HCT116 (cell line): ENCODE measurements around the gene CELA3B.

Source experiments
- EGR1 ChIP-seq: IDR thresholded peaks from 2 replicates; pipeline ENCODE4 v1.6.1; 2012; ENCODE audit warnings: low read depth
- ELF1 ChIP-seq: IDR thresholded peaks from 2 replicates; pipeline ENCODE4 v1.6.1; 2012; ENCODE audit warnings: low read depth, borderline replicate concordance
- JUND ChIP-seq: IDR thresholded peaks from 2 replicates; pipeline ENCODE4 v1.6.1; 2012
- POLR2A ChIP-seq: IDR thresholded peaks from 2 replicates; pipeline ENCODE4 v1.7.0; 2011; ENCODE audit warnings: borderline replicate concordance; ENCODE audit not compliant: insufficient read depth, insufficient read length; ENCODE audit errors: extremely low read depth
- POLR2AphosphoS5 ChIP-seq: IDR thresholded peaks from 2 replicates; pipeline ENCODE4 v1.6.1; 2011; ENCODE audit warnings: mild to moderate bottlenecking, low read depth, low read length, moderate library complexity
- RAD21 ChIP-seq: IDR thresholded peaks from 2 replicates; pipeline ENCODE4 v1.6.1; 2012; ENCODE audit warnings: low read depth, mild to moderate bottlenecking
- SRF ChIP-seq: IDR thresholded peaks from 2 replicates; pipeline ENCODE4 v1.6.1; 2012; ENCODE audit warnings: low read depth
- TCF7L2 ChIP-seq: IDR thresholded peaks from 2 replicates; pipeline ENCODE4 v1.7.0; 2011; ENCODE audit warnings: borderline replicate concordance, inconsistent platforms; ENCODE audit not compliant: insufficient read depth, insufficient read length; ENCODE audit errors: extremely low read depth
- YY1 ChIP-seq: IDR thresholded peaks from 2 replicates; pipeline ENCODE4 v1.6.1; 2011; ENCODE audit warnings: low read length, low read depth, moderate library complexity, mild to moderate bottlenecking; ENCODE audit not compliant: insufficient replicate concordance; ENCODE audit errors: extremely low read depth
- ZFX ChIP-seq: fragments of 450-650 bp; IDR thresholded peaks from 2 replicates; pipeline ENCODE4 v1.6.1; 2017
- ZNF274 ChIP-seq: fragments of 200-500 bp; sonication (Bioruptor generic); IDR thresholded peaks from 2 replicates; pipeline ENCODE4 v1.6.1; 2014; ENCODE audit warnings: mild to moderate bottlenecking, low read depth, low read length, inconsistent platforms
- TF ChIP-seq, protein P1 (sequence below), 3 experiments: fragments of 200-600 bp in 1 of 3; sonication (generic) in 1 of 3; IDR thresholded peaks in 2 of 3; conservative IDR thresholded peaks in 1 of 3; 2 replicates each; pipeline ENCODE4 v1.5.1; 2012 to 2017; ENCODE audit warnings: low read depth in 2 of 3, low read length in 2 of 3, antibody characterized with exemption in 1 of 3, borderline replicate concordance in 1 of 3, control low read depth in 1 of 3, mild to moderate bottlenecking in 1 of 3, mixed read lengths in 1 of 3, mixed run types in 1 of 3, moderate library complexity in 1 of 3; ENCODE audit not compliant: insufficient read depth in 1 of 3
- TF ChIP-seq, protein P2 (sequence below): IDR thresholded peaks from 2 replicates; pipeline ENCODE4 v1.6.1; 2012
- TF ChIP-seq, protein P3 (sequence below): IDR thresholded peaks from 2 replicates; pipeline ENCODE4 v1.6.1; 2012; ENCODE audit warnings: low read depth

DNA sequence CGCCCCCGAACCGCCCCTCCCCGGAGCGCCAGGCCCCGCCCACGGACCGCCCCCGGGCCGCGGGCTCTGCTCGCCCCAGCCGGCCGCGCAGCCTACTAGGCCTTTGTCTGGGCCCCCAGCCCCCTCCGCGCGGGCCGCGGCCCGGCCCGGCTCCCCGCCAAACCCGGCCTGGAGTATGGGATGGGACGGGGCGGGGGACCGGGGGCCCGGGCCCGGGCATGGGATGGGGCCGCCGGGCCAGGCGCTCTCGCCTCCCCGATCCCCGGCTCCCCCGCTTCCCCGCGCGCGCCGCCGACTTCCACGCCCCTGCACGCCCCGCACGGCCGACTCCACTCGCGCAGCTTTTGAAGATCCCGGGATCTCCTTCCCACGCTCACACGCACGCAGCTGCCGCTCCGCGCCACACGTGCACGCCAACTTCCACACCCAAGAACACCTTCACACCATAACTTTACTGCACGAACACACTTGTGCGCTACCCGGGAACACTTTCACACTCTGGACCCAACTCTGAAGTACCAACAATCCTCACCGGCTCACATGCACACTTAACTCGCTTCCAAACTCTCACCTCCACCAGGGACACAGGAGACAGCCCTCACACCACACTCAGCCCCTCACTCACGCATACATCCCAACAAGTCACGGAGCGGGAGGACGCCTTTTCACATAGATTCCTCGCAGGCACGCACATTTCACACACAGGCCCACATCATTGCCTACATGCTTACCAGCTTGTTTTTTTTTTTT, 39.3 kb upstream of the CELA3B start:
- no peak for TF ChIP-seq SRF
- TF ChIP-seq, protein P1, sequence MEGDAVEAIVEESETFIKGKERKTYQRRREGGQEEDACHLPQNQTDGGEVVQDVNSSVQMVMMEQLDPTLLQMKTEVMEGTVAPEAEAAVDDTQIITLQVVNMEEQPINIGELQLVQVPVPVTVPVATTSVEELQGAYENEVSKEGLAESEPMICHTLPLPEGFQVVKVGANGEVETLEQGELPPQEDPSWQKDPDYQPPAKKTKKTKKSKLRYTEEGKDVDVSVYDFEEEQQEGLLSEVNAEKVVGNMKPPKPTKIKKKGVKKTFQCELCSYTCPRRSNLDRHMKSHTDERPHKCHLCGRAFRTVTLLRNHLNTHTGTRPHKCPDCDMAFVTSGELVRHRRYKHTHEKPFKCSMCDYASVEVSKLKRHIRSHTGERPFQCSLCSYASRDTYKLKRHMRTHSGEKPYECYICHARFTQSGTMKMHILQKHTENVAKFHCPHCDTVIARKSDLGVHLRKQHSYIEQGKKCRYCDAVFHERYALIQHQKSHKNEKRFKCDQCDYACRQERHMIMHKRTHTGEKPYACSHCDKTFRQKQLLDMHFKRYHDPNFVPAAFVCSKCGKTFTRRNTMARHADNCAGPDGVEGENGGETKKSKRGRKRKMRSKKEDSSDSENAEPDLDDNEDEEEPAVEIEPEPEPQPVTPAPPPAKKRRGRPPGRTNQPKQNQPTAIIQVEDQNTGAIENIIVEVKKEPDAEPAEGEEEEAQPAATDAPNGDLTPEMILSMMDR (IDR thresholded peaks at IDR 0.05 in 2 of 3, conservative IDR thresholded peaks at IDR 0.05 in 1 of 3; ENCODE audit: borderline replicate concordance in 1 of 3, insufficient read depth in 1 of 3, low read depth in 2 of 3, low read length in 2 of 3), result no peak
- TF ChIP-seq POLR2A, result no peak
- TF ChIP-seq ZNF274, result no peak
- TF ChIP-seq, protein P2, sequence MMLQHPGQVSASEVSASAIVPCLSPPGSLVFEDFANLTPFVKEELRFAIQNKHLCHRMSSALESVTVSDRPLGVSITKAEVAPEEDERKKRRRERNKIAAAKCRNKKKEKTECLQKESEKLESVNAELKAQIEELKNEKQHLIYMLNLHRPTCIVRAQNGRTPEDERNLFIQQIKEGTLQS, result no peak
- peak; percentile 53 for TF ChIP-seq YY1
- TF ChIP-seq TCF7L2, result peak; percentile 69
- peak; percentile 11; the same call in 1 of the 2 replicates for TF ChIP-seq POLR2AphosphoS5
- TF ChIP-seq, protein P3, sequence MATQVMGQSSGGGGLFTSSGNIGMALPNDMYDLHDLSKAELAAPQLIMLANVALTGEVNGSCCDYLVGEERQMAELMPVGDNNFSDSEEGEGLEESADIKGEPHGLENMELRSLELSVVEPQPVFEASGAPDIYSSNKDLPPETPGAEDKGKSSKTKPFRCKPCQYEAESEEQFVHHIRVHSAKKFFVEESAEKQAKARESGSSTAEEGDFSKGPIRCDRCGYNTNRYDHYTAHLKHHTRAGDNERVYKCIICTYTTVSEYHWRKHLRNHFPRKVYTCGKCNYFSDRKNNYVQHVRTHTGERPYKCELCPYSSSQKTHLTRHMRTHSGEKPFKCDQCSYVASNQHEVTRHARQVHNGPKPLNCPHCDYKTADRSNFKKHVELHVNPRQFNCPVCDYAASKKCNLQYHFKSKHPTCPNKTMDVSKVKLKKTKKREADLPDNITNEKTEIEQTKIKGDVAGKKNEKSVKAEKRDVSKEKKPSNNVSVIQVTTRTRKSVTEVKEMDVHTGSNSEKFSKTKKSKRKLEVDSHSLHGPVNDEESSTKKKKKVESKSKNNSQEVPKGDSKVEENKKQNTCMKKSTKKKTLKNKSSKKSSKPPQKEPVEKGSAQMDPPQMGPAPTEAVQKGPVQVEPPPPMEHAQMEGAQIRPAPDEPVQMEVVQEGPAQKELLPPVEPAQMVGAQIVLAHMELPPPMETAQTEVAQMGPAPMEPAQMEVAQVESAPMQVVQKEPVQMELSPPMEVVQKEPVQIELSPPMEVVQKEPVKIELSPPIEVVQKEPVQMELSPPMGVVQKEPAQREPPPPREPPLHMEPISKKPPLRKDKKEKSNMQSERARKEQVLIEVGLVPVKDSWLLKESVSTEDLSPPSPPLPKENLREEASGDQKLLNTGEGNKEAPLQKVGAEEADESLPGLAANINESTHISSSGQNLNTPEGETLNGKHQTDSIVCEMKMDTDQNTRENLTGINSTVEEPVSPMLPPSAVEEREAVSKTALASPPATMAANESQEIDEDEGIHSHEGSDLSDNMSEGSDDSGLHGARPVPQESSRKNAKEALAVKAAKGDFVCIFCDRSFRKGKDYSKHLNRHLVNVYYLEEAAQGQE, result no peak
- peak; percentile 45; the same call in 1 of the 2 replicates for TF ChIP-seq ZFX
- no peak for TF ChIP-seq EGR1
- no peak for TF ChIP-seq JUND
- TF ChIP-seq ELF1, result no peak
- TF ChIP-seq RAD21, result no peak
